Measurements from ENCODE around the gene MYZAP. TPM values are rescaled to one million over a fixed set of nuclear protein-coding genes. Genes with fewer than 3 reads are reported as not detected.

Gene MYZAP
- total and polyA plus RNA-seq, 2 of the 13 experiments (the other 11 are each of a cell fraction or from before 2014, with no cell fraction given) = not detected

DNA sequence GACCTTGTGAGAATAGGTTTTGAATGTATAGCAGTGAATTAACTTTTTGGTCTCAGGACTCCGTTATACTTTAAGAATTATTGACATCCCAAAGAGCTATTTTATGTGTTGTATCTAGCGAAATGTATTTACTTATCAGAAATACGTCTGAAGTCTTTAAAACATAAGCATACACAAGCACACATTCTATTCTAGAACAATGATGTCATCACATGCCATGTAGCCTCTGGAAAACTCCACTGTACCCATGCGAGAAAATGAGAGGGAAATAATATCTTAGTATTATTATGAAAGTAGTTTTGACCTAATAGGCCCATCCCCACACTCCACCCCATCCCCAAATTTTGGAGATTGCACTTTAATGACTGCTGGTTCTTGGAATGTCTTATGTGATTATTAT lies 116.3 kb downstream of the MYZAP start:
- intact Hi-C loops (cut with micrococcal nuclease; ENCODE audit: unreplicated experiment) = no loop called here
- WGBS (ENCODE audit: low lambda C conversion rate) = 93% methylated on average over 4 of the region's 4 CpGs
- no peak overlapping the region for H2AFZ ChIP-seq (ENCODE audit: low read length)
- H3K36me3 ChIP-seq (replicated peaks in 1 of 2; ENCODE audit: control insufficient read depth in 1 of 2, insufficient read depth in 2 of 2, low read length in 2 of 2) = peaks cover 6 to 39% of the 10 kb centered on the region in 2 experiments
- peak overlapping the region; percentile 88; the same call in 1 of the 2 replicates for H3K9ac ChIP-seq (ENCODE audit: insufficient read depth, low read depth, low read length)
- no TSS peak for BruUV-seq (replicated peaks)
- H3K4me1 ChIP-seq (ENCODE audit: insufficient read depth, low read length) = peaks cover 17% of the 10 kb centered on the region
- TF ChIP-seq ATF7 (IDR thresholded peaks at IDR 0.05) (peak; percentile 85), ATF7 (CRISPR knock-in tag; IDR thresholded peaks at IDR 0.05) (no peak), CCAR2 (optimal IDR thresholded peaks at IDR 0.05; ENCODE audit: low read depth, low read length) (no peak)
- peak overlapping the region; percentile 82 for H3K4me2 ChIP-seq (ENCODE audit: low read depth, low read length)
- POLR2A ChIA-PET = interaction anchor here (1.2 kb wide), 1 partner anchor 13 kb away, joined by 3 read pairs; no protein-coding TSS in a partner anchor
- peaks cover 5% of the 10 kb centered on the region; the same call in 1 of the 2 replicates for H3K9me3 ChIP-seq (ENCODE audit: low read length)
- ATAC-seq = no peak
- no peaks in the 10 kb centered on the region for H4K20me1 ChIP-seq (ENCODE audit: insufficient read depth, low read length)
- H3K4me3 ChIP-seq (replicated peaks in 1 of 3; ENCODE audit: insufficient read depth in 1 of 3, low read depth in 2 of 3, low read length in 3 of 3) = peak overlapping the region; percentile 80 to 95 (median 86); a peak in 4 of 6 replicates
- H3K79me2 ChIP-seq (ENCODE audit: insufficient read depth, low read length) = peaks cover 17% of the 10 kb centered on the region
- peaks cover 0 to 12% of the 10 kb centered on the region in 2 experiments; a peak in 2 of 5 replicates for H3K27me3 ChIP-seq (ENCODE audit: control insufficient read depth in 1 of 2, insufficient read depth in 2 of 2, low read length in 2 of 2)
- DNase-seq (ENCODE audit: low spot score) = no peak
- H3K27ac ChIP-seq (ENCODE audit: extremely low read length, insufficient read depth, low read length) = no peak overlapping the region
- in situ Hi-C loops (cut with HindIII; ENCODE audit: extremely low pct_ligation_motif_present, low pct_unique_long_range_greater_than_20kb) = no loop called here
- no peak for FAIRE-seq
- CTCF ChIA-PET (ENCODE audit: low intra/inter-chr PET ratio, low total read pairs) = no interaction called here

DNA sequence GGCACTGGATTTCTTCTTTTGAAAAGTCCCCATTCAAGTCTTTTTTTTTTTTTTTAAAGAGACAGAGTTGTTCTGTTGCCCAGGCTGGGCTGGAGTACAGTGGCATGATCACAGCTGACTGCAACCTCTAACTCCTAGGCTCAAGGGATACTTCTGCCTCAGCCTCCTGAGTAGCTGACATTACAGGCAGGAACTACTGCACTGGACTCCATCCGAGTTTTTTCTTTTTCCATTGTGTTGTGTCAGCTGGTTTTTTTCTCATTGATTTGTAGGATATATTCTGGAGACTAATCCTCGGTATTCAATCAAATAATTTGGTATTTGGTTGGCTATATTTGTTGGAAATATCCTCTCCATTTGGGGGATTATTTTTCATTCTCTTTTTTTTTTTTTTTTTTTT lies 126.6 kb downstream of the MYZAP start:
- Histone ChIP-seq H3K9ac (ENCODE audit: insufficient read depth, low read depth, low read length) (no peak overlapping the region), H3K79me2 (ENCODE audit: insufficient read depth, low read length) (no peaks in the 10 kb centered on the region), H4K20me1 (ENCODE audit: insufficient read depth, low read length) (no peaks in the 10 kb centered on the region), H3K27ac (ENCODE audit: extremely low read length, insufficient read depth, low read length) (no peak overlapping the region), H3K9me3 (ENCODE audit: low read length) (no peaks in the 10 kb centered on the region), H3K4me3 (replicated peaks in 1 of 3; ENCODE audit: insufficient read depth in 1 of 3, low read depth in 2 of 3, low read length in 3 of 3) (no peak overlapping the region), H3K4me2 (ENCODE audit: low read depth, low read length) (no peak overlapping the region), H2AFZ (ENCODE audit: low read length) (no peak overlapping the region), H3K4me1 (ENCODE audit: insufficient read depth, low read length) (0 out of 2 replicates have a peak, but pooled peaks cover 6% of the 10 kb centered on the region), H3K27me3 (ENCODE audit: control insufficient read depth in 1 of 2, insufficient read depth in 2 of 2, low read length in 2 of 2) (no peaks in the 10 kb centered on the region), H3K36me3 (replicated peaks in 1 of 2; ENCODE audit: control insufficient read depth in 1 of 2, insufficient read depth in 2 of 2, low read length in 2 of 2) (peaks cover 2 to 12% of the 10 kb centered on the region in 2 experiments; a peak in 2 of 5 replicates)
- FAIRE-seq (no peak), ATAC-seq (no peak), DNase-seq (ENCODE audit: low spot score) (no peak)
- in situ Hi-C loops (cut with HindIII; ENCODE audit: extremely low pct_ligation_motif_present, low pct_unique_long_range_greater_than_20kb) (no loop called here), intact Hi-C loops (cut with micrococcal nuclease; ENCODE audit: unreplicated experiment) (no loop called here)
- CTCF ChIA-PET (ENCODE audit: low intra/inter-chr PET ratio, low total read pairs) = no interaction called here
- no TSS peak for BruUV-seq (replicated peaks)
- POLR2A ChIA-PET = no interaction called here
- WGBS (ENCODE audit: low lambda C conversion rate) = 93% methylated on average over 2 of the region's 2 CpGs
- no peak for TF ChIP-seq ZNF549 (CRISPR knock-in tag; IDR thresholded peaks at IDR 0.05)
- TF ChIP-seq, protein P1, sequence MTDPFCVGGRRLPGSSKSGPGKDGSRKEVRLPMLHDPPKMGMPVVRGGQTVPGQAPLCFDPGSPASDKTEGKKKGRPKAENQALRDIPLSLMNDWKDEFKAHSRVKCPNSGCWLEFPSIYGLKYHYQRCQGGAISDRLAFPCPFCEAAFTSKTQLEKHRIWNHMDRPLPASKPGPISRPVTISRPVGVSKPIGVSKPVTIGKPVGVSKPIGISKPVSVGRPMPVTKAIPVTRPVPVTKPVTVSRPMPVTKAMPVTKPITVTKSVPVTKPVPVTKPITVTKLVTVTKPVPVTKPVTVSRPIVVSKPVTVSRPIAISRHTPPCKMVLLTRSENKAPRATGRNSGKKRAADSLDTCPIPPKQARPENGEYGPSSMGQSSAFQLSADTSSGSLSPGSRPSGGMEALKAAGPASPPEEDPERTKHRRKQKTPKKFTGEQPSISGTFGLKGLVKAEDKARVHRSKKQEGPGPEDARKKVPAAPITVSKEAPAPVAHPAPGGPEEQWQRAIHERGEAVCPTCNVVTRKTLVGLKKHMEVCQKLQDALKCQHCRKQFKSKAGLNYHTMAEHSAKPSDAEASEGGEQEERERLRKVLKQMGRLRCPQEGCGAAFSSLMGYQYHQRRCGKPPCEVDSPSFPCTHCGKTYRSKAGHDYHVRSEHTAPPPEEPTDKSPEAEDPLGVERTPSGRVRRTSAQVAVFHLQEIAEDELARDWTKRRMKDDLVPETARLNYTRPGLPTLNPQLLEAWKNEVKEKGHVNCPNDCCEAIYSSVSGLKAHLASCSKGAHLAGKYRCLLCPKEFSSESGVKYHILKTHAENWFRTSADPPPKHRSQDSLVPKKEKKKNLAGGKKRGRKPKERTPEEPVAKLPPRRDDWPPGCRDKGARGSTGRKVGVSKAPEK (CRISPR knock-in tag; IDR thresholded peaks at IDR 0.05; ENCODE audit: borderline replicate concordance) = no peak
- TF ChIP-seq NONO (IDR thresholded peaks at IDR 0.05) = no peak
- no peak for TF ChIP-seq NONO (CRISPR knock-in tag; conservative IDR thresholded peaks at IDR 0.05)
- TF ChIP-seq SMAD9 (CRISPR knock-in tag; IDR thresholded peaks at IDR 0.05) = no peak
- TF ChIP-seq, protein P2, sequence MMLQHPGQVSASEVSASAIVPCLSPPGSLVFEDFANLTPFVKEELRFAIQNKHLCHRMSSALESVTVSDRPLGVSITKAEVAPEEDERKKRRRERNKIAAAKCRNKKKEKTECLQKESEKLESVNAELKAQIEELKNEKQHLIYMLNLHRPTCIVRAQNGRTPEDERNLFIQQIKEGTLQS (CRISPR knock-in tag; IDR thresholded peaks at IDR 0.05) = no peak
- TF ChIP-seq GLI4 (CRISPR knock-in tag; IDR thresholded peaks at IDR 0.05; ENCODE audit: borderline replicate concordance) = no peak
- TF ChIP-seq CHD2 (IDR thresholded peaks at IDR 0.05; ENCODE audit: low read depth, low read length) = no peak
- TF ChIP-seq FOXK1 (CRISPR knock-in tag; IDR thresholded peaks at IDR 0.05; ENCODE audit: borderline replicate concordance, low read depth) = no peak
- TF ChIP-seq ZNF383 (CRISPR knock-in tag; IDR thresholded peaks at IDR 0.05; ENCODE audit: borderline replicate concordance) = no peak
- no peak for TF ChIP-seq MTA3 (CRISPR knock-in tag; IDR thresholded peaks at IDR 0.05)
- TF ChIP-seq, protein P3, sequence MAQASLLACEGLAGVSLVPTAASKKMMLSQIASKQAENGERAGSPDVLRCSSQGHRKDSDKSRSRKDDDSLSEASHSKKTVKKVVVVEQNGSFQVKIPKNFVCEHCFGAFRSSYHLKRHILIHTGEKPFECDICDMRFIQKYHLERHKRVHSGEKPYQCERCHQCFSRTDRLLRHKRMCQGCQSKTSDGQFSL (CRISPR knock-in tag; IDR thresholded peaks at IDR 0.05) = no peak
- TF ChIP-seq ZNF788 (CRISPR knock-in tag; IDR thresholded peaks at IDR 0.05; ENCODE audit: borderline replicate concordance) = no peak
- no peak for TF ChIP-seq ZNF326 (CRISPR knock-in tag; IDR thresholded peaks at IDR 0.05; ENCODE audit: borderline replicate concordance)
